Sigmoid colon (tissue), 3 donors: ENCODE data around the gene PDGFA.

ENCODE experiments used
- POLR2A ChIP-seq, 2 donors: fragments of 450-650 bp; IDR thresholded peaks; one replicate each; pipeline ENCODE4 v1.6.1; 2016; ENCODE audit warnings: antibody characterized with exemption in 2 of 2, mild to moderate bottlenecking in 2 of 2, moderate library complexity in 2 of 2
- TF ChIP-seq, protein P1 (sequence below), 4 experiments: fragments of 450-650 bp in 3 of 4; fragments of 200-600 bp in 1 of 4; IDR thresholded peaks; one replicate each; pipeline ENCODE4 v1.5.1; 2016 to 2019; ENCODE audit warnings: antibody characterized with exemption in 4 of 4, mild to moderate bottlenecking in 3 of 4, moderate library complexity in 2 of 4

DNA sequence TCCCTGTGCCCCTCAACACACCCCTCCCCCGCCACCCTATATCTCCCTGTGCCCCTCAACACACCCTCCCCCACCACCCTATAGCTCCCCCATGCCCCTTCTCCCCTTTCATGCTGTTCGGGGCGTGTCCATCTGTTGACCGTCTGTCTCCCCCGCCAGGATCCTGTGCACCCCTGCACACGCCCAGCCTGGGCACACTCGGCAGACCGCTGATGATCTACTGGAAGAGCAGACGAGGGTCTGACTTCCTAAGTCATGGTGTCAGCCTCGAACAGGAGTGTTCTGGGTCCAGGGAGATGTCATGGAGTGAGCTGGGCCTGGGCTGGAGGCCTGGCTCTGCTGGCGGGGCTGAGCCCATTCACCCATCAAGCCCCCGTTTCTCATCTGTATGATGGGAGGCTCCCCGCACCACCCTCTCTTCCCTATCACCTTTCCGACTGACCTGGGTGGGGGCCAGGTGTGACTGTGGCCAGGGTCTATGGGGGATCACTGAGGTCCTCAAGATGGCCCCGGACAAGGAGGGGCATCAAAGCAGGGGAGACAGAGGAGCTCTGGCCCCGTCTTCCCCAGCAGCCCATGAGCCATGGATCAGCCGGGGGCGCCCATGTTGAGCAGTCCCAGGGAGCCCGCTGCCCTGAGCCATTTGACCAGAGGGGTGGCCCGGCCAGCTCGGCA is 48.3 kb downstream of the PDGFA start:
- TF ChIP-seq, protein P1, sequence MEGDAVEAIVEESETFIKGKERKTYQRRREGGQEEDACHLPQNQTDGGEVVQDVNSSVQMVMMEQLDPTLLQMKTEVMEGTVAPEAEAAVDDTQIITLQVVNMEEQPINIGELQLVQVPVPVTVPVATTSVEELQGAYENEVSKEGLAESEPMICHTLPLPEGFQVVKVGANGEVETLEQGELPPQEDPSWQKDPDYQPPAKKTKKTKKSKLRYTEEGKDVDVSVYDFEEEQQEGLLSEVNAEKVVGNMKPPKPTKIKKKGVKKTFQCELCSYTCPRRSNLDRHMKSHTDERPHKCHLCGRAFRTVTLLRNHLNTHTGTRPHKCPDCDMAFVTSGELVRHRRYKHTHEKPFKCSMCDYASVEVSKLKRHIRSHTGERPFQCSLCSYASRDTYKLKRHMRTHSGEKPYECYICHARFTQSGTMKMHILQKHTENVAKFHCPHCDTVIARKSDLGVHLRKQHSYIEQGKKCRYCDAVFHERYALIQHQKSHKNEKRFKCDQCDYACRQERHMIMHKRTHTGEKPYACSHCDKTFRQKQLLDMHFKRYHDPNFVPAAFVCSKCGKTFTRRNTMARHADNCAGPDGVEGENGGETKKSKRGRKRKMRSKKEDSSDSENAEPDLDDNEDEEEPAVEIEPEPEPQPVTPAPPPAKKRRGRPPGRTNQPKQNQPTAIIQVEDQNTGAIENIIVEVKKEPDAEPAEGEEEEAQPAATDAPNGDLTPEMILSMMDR (IDR thresholded peaks at IDR 0.05): no peak
- TF ChIP-seq POLR2A (IDR thresholded peaks at IDR 0.05): no peak
